Mesendoderm (in vitro differentiated cells): Measurements from ENCODE around the gene FBXL7.
A peak's percentile ranks its signal among the peaks of the same experiment; 100 is the strongest.

Experiments
- DNase-seq: peaks from one replicate; pipeline ENCODE4 v3.0.0; 2013
- H2AK5ac ChIP-seq: 2 replicates; pipeline ENCODE4 v1.6.1; 2013; ENCODE audit warnings: low read length, inconsistent platforms
- H2BK120ac ChIP-seq: 2 replicates; pipeline ENCODE4 v1.6.1; 2013; ENCODE audit warnings: low read depth, mild to moderate bottlenecking, low read length, moderate library complexity, mixed read lengths
- H2BK15ac ChIP-seq: replicated peaks from 2 replicates; pipeline ENCODE4 v1.6.1; 2013; ENCODE audit warnings: low read depth, mild to moderate bottlenecking, moderate library complexity
- H2BK5ac ChIP-seq: 2 replicates; pipeline ENCODE4 v1.6.1; 2013; ENCODE audit warnings: low read length, inconsistent platforms
- H3K18ac ChIP-seq: 2 replicates; pipeline ENCODE4 v1.6.1; 2013; ENCODE audit warnings: mild to moderate bottlenecking, low read length, mixed read lengths
- H3K23ac ChIP-seq: one replicate; pipeline ENCODE4 v1.6.1; 2013; ENCODE audit warnings: low read length
- H3K27ac ChIP-seq: 2 replicates; pipeline ENCODE4 v1.5.1; 2013; ENCODE audit warnings: low read depth, mild to moderate bottlenecking, inconsistent platforms, low read length, moderate library complexity
- H3K27me3 ChIP-seq: 2 replicates; pipeline ENCODE4 v1.6.1; 2013; ENCODE audit warnings: low read length, control low read depth, mild to moderate bottlenecking, inconsistent platforms; ENCODE audit not compliant: insufficient read depth, poor library complexity
- H3K36me3 ChIP-seq: 2 replicates; pipeline ENCODE4 v1.6.1; 2013; ENCODE audit warnings: low read length, inconsistent platforms; ENCODE audit not compliant: control insufficient read depth, insufficient read depth
- H3K4ac ChIP-seq: one replicate; pipeline ENCODE4 v1.6.1; 2013; ENCODE audit warnings: low read depth, mild to moderate bottlenecking, low read length, moderate library complexity
- H3K4me1 ChIP-seq: 2 replicates; pipeline ENCODE4 v1.6.1; 2013; ENCODE audit warnings: low read depth, low read length, inconsistent platforms; ENCODE audit not compliant: control insufficient read depth
- H3K4me2 ChIP-seq: 2 replicates; pipeline ENCODE4 v1.6.1; 2013; ENCODE audit warnings: low read length
- H3K4me3 ChIP-seq: 2 replicates; pipeline ENCODE4 v1.5.1; 2013; ENCODE audit warnings: mild to moderate bottlenecking, low read length
- H3K56ac ChIP-seq: one replicate; pipeline ENCODE4 v1.6.1; 2013; ENCODE audit warnings: low read length
- H3K79me1 ChIP-seq: 2 replicates; pipeline ENCODE4 v1.6.1; 2013; ENCODE audit warnings: low read length, inconsistent platforms
- H3K79me2 ChIP-seq: 2 replicates; pipeline ENCODE4 v1.6.1; 2013; ENCODE audit warnings: mild to moderate bottlenecking, low read length; ENCODE audit not compliant: control insufficient read depth, insufficient read depth
- H3K9ac ChIP-seq: 2 replicates; pipeline ENCODE4 v1.6.1; 2013; ENCODE audit warnings: low read length, inconsistent platforms
- H4K5ac ChIP-seq: one replicate; pipeline ENCODE4 v1.6.1; 2013; ENCODE audit warnings: low read length
- H4K8ac ChIP-seq: one replicate; pipeline ENCODE4 v1.6.1; 2013; ENCODE audit warnings: low read depth, mild to moderate bottlenecking, control low read depth, low read length, moderate library complexity
- WGBS: extraction: QIAGEN DNeasy Blood & Tissue Kit; methylation state at CpG from one replicate; pipeline ENCODE4 v1.1.7; 2013; ENCODE audit warnings: low lambda C conversion rate, missing lambda C conversion rate; ENCODE audit not compliant: insufficient coverage; ENCODE audit errors: extremely low coverage; 5-methylcytosine and 5-hydroxymethylcytosine counted together

The FBXL7 gene

GRCh38 chr5:15621094-15621493, 121.1 kb downstream of the FBXL7 start:
- H2BK120ac ChIP-seq = no peak overlapping the region
- no peak overlapping the region for H4K5ac ChIP-seq
- no peak overlapping the region for H3K56ac ChIP-seq
- H3K9ac ChIP-seq = no peak overlapping the region
- H3K23ac ChIP-seq = no peak overlapping the region
- no peaks in the 10 kb centered on the region for H3K79me1 ChIP-seq
- no peaks in the 10 kb centered on the region for H3K36me3 ChIP-seq
- peak overlapping the region; percentile 90 for H3K18ac ChIP-seq
- no peak overlapping the region for H4K8ac ChIP-seq
- no peaks in the 10 kb centered on the region for H3K27me3 ChIP-seq
- no peaks in the 10 kb centered on the region for H3K79me2 ChIP-seq
- peak overlapping the region; percentile 51 for H3K27ac ChIP-seq
- H3K4ac ChIP-seq = no peak overlapping the region
- no peak for DNase-seq
- H3K4me3 ChIP-seq = no peak overlapping the region
- WGBS = no CpG with 5 or more reads among the region's 1 CpG
- H3K4me2 ChIP-seq = no peak overlapping the region
- peaks cover 9% of the 10 kb centered on the region for H3K4me1 ChIP-seq
- no peak overlapping the region for H2BK15ac ChIP-seq
- peak overlapping the region; percentile 89 for H2BK5ac ChIP-seq
- no peak overlapping the region for H2AK5ac ChIP-seq

DNA sequence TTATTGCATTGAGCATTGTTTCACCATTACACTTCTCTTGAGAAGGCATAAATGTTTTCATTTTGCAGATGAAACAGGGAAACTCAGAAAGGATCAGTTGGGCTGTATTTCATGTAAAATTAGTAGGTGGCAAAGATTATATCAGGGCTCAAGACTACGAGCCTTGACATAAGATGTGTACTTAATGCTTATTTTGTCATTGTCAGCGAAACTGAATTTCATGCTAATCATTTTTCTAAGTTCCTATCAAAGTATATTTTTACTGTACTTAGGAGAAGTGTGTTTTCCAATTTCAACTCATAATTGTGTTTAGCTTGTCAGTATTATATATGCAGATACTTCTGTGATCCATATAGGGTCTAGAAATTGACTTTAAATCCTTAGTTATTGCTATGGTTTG, 123.8 kb downstream of the FBXL7 start:
- H4K5ac ChIP-seq = no peak overlapping the region
- no peak overlapping the region for H3K4me2 ChIP-seq
- no peak overlapping the region for H3K23ac ChIP-seq
- no peak overlapping the region for H2BK5ac ChIP-seq
- WGBS = no CpG with 5 or more reads among the region's 2 CpGs
- no peak overlapping the region for H2AK5ac ChIP-seq
- H3K18ac ChIP-seq = no peak overlapping the region
- H3K4ac ChIP-seq = no peak overlapping the region
- DNase-seq = no peak
- no peak overlapping the region for H2BK120ac ChIP-seq
- H2BK15ac ChIP-seq = no peak overlapping the region
- H3K4me1 ChIP-seq = peaks cover 9% of the 10 kb centered on the region
- no peak overlapping the region for H4K8ac ChIP-seq
- H3K79me1 ChIP-seq = no peaks in the 10 kb centered on the region
- H3K79me2 ChIP-seq = no peaks in the 10 kb centered on the region
- H3K9ac ChIP-seq = no peak overlapping the region
- H3K4me3 ChIP-seq = no peak overlapping the region
- no peak overlapping the region for H3K27ac ChIP-seq
- no peak overlapping the region for H3K56ac ChIP-seq
- H3K36me3 ChIP-seq = no peaks in the 10 kb centered on the region
- H3K27me3 ChIP-seq = no peaks in the 10 kb centered on the region

DNA sequence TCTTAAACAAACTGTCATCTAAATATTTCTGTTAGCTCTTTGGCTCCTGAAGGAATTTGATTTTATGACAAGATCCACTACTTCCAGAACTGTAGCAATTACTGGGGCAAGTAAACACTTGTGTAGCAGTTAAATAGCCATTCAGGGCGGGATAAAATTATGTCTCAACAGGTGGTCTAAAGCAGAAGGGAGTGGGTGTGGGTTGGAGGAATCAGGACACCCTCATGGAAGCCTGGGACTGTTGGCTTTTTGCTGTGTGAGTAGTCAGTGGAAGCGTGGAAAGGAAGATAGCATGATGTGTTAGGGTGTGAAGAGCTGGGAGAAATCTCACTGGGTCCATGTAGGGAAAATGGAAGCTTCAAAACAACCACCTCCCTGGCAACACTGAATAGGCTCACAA, 127.1 kb downstream of the FBXL7 start:
- Histone ChIP-seq H3K27ac (no peak overlapping the region), H3K27me3 (no peaks in the 10 kb centered on the region), H3K9ac (no peak overlapping the region), H4K5ac (no peak overlapping the region), H4K8ac (no peak overlapping the region), H3K36me3 (no peaks in the 10 kb centered on the region), H2AK5ac (no peak overlapping the region), H2BK5ac (no peak overlapping the region), H3K56ac (no peak overlapping the region), H3K18ac (no peak overlapping the region), H3K79me2 (no peaks in the 10 kb centered on the region), H3K79me1 (peaks cover 1% of the 10 kb centered on the region), H3K4ac (no peak overlapping the region), H2BK120ac (no peak overlapping the region), H3K23ac (no peak overlapping the region), H3K4me1 (no peaks in the 10 kb centered on the region), H3K4me3 (no peak overlapping the region), H2BK15ac (no peak overlapping the region), H3K4me2 (no peak overlapping the region)
- WGBS = no CpG with 5 or more reads among the region's 2 CpGs
- DNase-seq = no peak

DNA sequence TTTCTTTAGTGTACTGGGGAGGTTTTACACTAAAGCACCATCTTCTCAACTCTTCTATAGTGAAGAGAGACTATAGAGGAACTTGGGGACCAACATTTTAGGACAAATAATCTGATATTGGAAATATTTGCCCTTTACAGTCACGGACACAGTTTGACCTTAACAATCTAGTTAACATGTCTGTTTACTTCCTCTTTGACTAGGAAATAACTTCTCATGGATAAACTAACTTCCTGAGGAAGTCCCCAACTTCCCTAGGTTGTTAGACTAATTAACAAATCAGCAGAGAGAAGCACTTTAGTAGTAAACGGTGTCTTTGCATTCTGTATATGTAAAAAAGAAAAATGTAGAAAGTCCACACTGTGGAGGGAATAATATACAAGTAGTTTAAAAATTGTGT, 127.7 kb downstream of the FBXL7 start:
- Histone ChIP-seq H3K36me3 (no peaks in the 10 kb centered on the region), H3K79me1 (peaks cover 1% of the 10 kb centered on the region), H3K79me2 (no peaks in the 10 kb centered on the region), H3K18ac (no peak overlapping the region), H4K5ac (no peak overlapping the region), H2BK15ac (no peak overlapping the region), H3K9ac (no peak overlapping the region), H3K4me1 (no peaks in the 10 kb centered on the region), H2BK120ac (no peak overlapping the region), H3K23ac (no peak overlapping the region), H2BK5ac (no peak overlapping the region), H4K8ac (no peak overlapping the region), H2AK5ac (no peak overlapping the region), H3K4me3 (no peak overlapping the region), H3K27me3 (no peaks in the 10 kb centered on the region), H3K56ac (no peak overlapping the region), H3K27ac (no peak overlapping the region), H3K4me2 (no peak overlapping the region), H3K4ac (no peak overlapping the region)
- WGBS = no CpG with 5 or more reads among the region's 2 CpGs
- DNase-seq = no peak

- no peak overlapping the region for H4K8ac ChIP-seq
- H3K23ac ChIP-seq = no peak overlapping the region
- no peak overlapping the region for H3K27ac ChIP-seq
- no peak overlapping the region for H2AK5ac ChIP-seq
- no peaks in the 10 kb centered on the region for H3K4me1 ChIP-seq
- no peak overlapping the region for H2BK5ac ChIP-seq
- H2BK120ac ChIP-seq = no peak overlapping the region
- no peak overlapping the region for H3K56ac ChIP-seq
- H3K4me3 ChIP-seq = no peak overlapping the region
- no peak for DNase-seq
- H3K9ac ChIP-seq = no peak overlapping the region
- H3K79me2 ChIP-seq = no peaks in the 10 kb centered on the region
- no peak overlapping the region for H2BK15ac ChIP-seq
- no peaks in the 10 kb centered on the region for H3K36me3 ChIP-seq
- no peaks in the 10 kb centered on the region for H3K27me3 ChIP-seq
- H3K79me1 ChIP-seq = peaks cover 4% of the 10 kb centered on the region
- H4K5ac ChIP-seq = no peak overlapping the region
- H3K4me2 ChIP-seq = no peak overlapping the region
- H3K18ac ChIP-seq = no peak overlapping the region
- H3K4ac ChIP-seq = no peak overlapping the region
Observed at GRCh38 chr5:15630441-15630840, 130.5 kb downstream of the FBXL7 start.

DNA sequence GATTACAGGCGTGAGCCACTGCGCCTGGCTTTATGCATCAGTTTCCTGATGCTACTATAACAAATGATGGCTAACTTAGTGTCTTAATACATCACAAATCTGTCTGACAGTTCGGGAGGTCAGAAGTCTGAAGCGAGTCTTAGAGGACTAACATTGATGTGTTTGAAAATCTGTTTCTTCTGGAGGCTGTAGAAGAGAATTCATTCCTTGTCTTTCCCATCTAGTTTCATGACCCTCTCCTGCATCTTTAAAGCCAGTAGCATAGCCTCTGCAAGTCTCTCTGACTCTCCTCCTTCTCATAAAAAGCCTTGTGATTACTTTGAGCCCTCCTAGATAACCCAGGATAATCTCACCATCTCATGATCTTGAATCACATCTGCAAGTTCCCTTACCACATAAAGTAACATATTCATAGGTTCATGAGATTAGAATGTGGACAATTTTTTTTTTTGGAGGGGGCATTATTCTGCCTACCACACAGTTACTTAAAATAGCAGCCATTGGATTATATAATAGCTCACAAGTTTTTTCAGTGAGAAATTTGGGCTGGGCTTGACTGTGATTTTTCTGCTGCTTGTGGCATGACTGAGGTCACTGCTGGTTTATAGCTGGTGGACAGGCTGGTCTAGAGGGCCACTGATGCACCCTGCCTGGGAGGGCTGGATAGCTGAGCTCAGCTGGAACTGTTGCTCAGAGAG, 134.8 kb downstream of the FBXL7 start:
- Histone ChIP-seq H3K4me3 (no peak overlapping the region), H3K18ac (no peak overlapping the region), H3K4me2 (no peak overlapping the region), H2BK15ac (no peak overlapping the region), H3K79me2 (no peaks in the 10 kb centered on the region), H3K4me1 (peaks cover 16% of the 10 kb centered on the region), H3K9ac (no peak overlapping the region), H2AK5ac (no peak overlapping the region), H4K8ac (no peak overlapping the region), H3K23ac (no peak overlapping the region), H4K5ac (no peak overlapping the region), H3K27ac (no peak overlapping the region), H2BK120ac (no peak overlapping the region), H3K27me3 (no peaks in the 10 kb centered on the region), H2BK5ac (no peak overlapping the region), H3K4ac (no peak overlapping the region), H3K36me3 (no peaks in the 10 kb centered on the region), H3K79me1 (peaks cover 10% of the 10 kb centered on the region), H3K56ac (no peak overlapping the region)
- no peak for DNase-seq
- no CpG with 5 or more reads among the region's 4 CpGs for WGBS
